HG03108 (cell line): ENCODE measurements around the gene MEX3A.
"Not testable (repeated sequence)": the region's sequence is repeated elsewhere in the genome, so short reads cannot be mapped to it uniquely, and the experiment has no call there.

Experiments
- ATAC-seq: cut with Tn5 transposase; IDR thresholded peaks from one replicate; pipeline ENCODE4 v1.9.1; 2021; ENCODE audit warnings: moderate library complexity; ENCODE audit not compliant: unreplicated experiment

Gene MEX3A

DNA sequence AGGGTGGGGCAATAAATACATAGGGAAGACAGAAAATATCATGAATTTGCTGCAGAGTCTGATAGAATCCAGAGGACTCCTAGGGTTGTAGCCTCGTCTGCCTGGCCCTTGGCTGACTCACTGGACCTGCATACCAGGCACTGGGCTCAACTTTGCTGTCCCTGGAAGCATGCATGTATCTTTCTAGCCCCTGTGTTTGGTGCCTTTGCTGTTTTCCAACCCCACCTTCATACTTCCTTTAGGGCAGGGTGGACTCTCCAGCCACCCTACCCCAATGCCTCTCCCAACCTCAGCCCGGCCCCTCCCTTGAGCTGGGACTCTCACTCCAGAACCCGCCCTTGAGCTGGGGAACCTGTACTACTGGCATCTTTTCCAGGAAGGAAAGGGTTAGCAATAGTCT lies 20.1 kb downstream of the MEX3A start:
- ATAC-seq: no peak

- ATAC-seq: no peak
Observed at GRCh38 chr1:156060937-156061636, 21.2 kb downstream of the MEX3A start, which contains the start of gene RAB25. TSS of gene RAB25 (plus strand) at chr1:156061160. CDS start at chr1:156061401, 241 bp downstream.

GRCh38 chr1:156056326-156056849 lies 25.9 kb downstream of the MEX3A start:
- no peak for ATAC-seq

- ATAC-seq: no peak
Observed at GRCh38 chr1:156055281-156056048, 26.8 kb downstream of the MEX3A start.

- ATAC-seq: peak; percentile 77
Observed at GRCh38 chr1:156054500-156055280, 27.6 kb downstream of the MEX3A start, which contains the start of gene LAMTOR2. TSS of gene LAMTOR2 (plus strand) at chr1:156054782. CDS start at chr1:156054890, 108 bp downstream.

GRCh38 chr1:156053768-156054499 lies 28.3 kb downstream of the MEX3A start, which contains the start of gene UBQLN4:
TSS of gene UBQLN4 (minus strand) at chr1:156053798. CDS start at chr1:156053701, 97 bp downstream.
- ATAC-seq: peak; percentile 28

- no peak for ATAC-seq
Observed at GRCh38 chr1:156052862-156053767, 29.1 kb downstream of the MEX3A start.

GRCh38 chr1:156051011-156051725 lies 31.1 kb downstream of the MEX3A start:
- no peak for ATAC-seq

- ATAC-seq: no peak
Observed at GRCh38 chr1:156050376-156050775, 31.9 kb downstream of the MEX3A start.

DNA sequence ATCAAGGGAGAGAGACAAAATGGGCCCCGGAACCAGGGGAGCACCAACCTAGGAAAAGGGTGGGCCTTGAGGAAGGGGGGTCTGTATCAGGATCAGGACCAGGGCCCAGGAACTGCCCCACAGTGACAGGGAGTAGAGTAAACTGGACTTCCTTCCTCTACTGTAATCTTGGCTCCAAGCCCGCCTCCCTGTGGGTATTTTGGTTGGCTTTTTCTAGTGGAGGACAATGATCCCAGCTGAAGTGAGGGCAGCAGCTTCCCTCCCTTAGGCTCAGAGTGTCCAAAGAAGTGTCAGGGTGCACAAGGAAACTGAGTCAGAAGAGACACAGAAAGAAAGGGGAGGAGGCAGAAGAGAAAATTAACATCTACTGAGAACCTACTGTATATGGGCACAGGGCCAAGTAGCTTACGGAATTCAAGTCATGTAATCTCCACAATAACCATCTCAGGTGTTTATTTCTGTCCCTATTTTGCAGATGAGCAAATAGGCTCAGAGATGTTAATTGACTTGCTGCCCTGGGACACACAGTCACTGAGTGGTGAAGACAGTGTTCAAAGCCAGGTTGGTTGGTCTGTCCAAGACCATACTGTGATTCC lies 33.5 kb downstream of the MEX3A start:
- ATAC-seq: no peak

GRCh38 chr1:156045076-156045475 lies 37.2 kb downstream of the MEX3A start:
- ATAC-seq: no peak

- ATAC-seq: no peak
Observed at GRCh38 chr1:156042828-156043227, 39.4 kb downstream of the MEX3A start.

GRCh38 chr1:156034991-156035390 lies 47.3 kb downstream of the MEX3A start:
- ATAC-seq: not testable (repeated sequence)

GRCh38 chr1:156033011-156033410 lies 49.3 kb downstream of the MEX3A start:
- no peak for ATAC-seq

DNA sequence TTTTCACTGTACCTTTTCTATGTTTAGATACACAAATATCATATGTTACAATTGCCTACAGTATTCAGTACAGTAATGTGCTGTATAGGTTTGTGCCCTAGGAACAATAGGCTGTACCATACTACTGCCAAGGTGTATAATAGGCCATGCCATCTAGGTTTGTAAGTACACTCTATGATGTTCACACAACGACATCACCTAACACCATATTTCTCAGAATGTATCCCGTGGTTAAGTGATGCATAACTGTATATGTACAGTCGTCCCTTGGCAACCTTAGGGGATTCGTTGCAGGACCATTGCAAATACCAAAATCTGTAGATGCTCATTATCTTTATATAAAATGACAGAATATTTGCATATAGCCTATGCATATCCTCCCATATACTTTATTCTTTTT lies 55.7 kb downstream of the MEX3A start:
- no peak for ATAC-seq

- ATAC-seq: no peak
Observed at GRCh38 chr1:156025876-156026275, 56.4 kb downstream of the MEX3A start.

- ATAC-seq: no peak
Observed at GRCh38 chr1:156024801-156025200, 57.5 kb downstream of the MEX3A start.
